OCI-LY7 (cell line): ENCODE results near the gene RNF5. TPM values are rescaled to one million over a fixed set of nuclear protein-coding genes. Genes with fewer than 3 reads are reported as not detected.

Experiments
- BruUV-seq: library from RNA; stranded (reverse); fragments of 400-500 nt; replicated peaks from 2 replicates; lab custom pipeline; 2021; lab: Mats Ljungman, UMichigan
- CTCF ChIA-PET: fragments of 300-600 bp; sonication (Branson Sonifier 250); formaldehyde crosslinking; loops from one replicate; lab custom pipeline; 2022; ENCODE audit warnings: antibody characterized with exemption; ENCODE audit not compliant: unreplicated experiment; lab: Charles Lee
- POLR2A ChIA-PET: fragments of 300-600 bp; sonication (Branson Sonifier 250); formaldehyde crosslinking; loops from one replicate; lab custom pipeline; 2022; ENCODE audit warnings: antibody characterized with exemption; lab: Charles Lee
- DNase-seq: peaks from one replicate; pipeline ENCODE4 v3.0.0-alpha.2; 2015; ENCODE audit warnings: low spot score
- H2AFZ ChIP-seq: fragments of 200-600 bp; sonication (generic), shearing (Covaris generic); 2 replicates; pipeline ENCODE4 v1.6.1; 2014; ENCODE audit warnings: mild to moderate bottlenecking, antibody characterized with exemption, low read length, moderate library complexity
- H3K27ac ChIP-seq: fragments of 200-600 bp; sonication (generic); 2 replicates; pipeline ENCODE4 v1.5.1; 2014; ENCODE audit warnings: mixed run types, low read depth, mild to moderate bottlenecking, moderate library complexity, low read length, inconsistent platforms; ENCODE audit not compliant: poor library complexity, severe bottlenecking
- H3K36me3 ChIP-seq: fragments of 200-600 bp; sonication (generic); 2 replicates; pipeline ENCODE4 v1.6.1; 2014; ENCODE audit warnings: mild to moderate bottlenecking, antibody characterized with exemption, low read length, moderate library complexity, mixed read lengths; ENCODE audit not compliant: insufficient read depth
- H3K4me1 ChIP-seq: fragments of 200-600 bp; sonication (generic); 2 replicates; pipeline ENCODE4 v1.5.1; 2014; ENCODE audit warnings: mild to moderate bottlenecking, low read length; ENCODE audit not compliant: insufficient read depth, poor library complexity, severe bottlenecking
- H3K4me2 ChIP-seq: fragments of 200-600 bp; sonication (generic); 2 replicates; pipeline ENCODE4 v1.6.1; 2014; ENCODE audit warnings: mild to moderate bottlenecking, low read length
- H3K4me3 ChIP-seq: fragments of 200-600 bp; sonication (generic); 2 replicates; pipeline ENCODE4 v1.5.1; 2014; ENCODE audit warnings: mild to moderate bottlenecking, low read depth, low read length; ENCODE audit not compliant: poor library complexity, severe bottlenecking
- H3K79me2 ChIP-seq: fragments of 200-600 bp; sonication (generic); 2 replicates; pipeline ENCODE4 v1.6.1; 2016; ENCODE audit warnings: low read depth, mild to moderate bottlenecking, low read length, moderate library complexity, mixed read lengths; ENCODE audit not compliant: insufficient read depth
- H3K9me2 ChIP-seq: fragments of 200-600 bp; sonication (generic); 2 replicates; pipeline ENCODE4 v1.6.1; 2016; ENCODE audit warnings: mild to moderate bottlenecking, low read length, mixed read lengths; ENCODE audit not compliant: insufficient read depth
- H3K9me3 ChIP-seq: fragments of 200-600 bp; sonication (generic); 2 replicates; pipeline ENCODE4 v1.6.1; 2014; ENCODE audit warnings: mild to moderate bottlenecking, mixed run types, low read length, mixed read lengths
- H4K20me1 ChIP-seq: fragments of 200-600 bp; sonication (generic); 2 replicates; pipeline ENCODE4 v1.6.1; 2014; ENCODE audit warnings: mild to moderate bottlenecking, antibody characterized with exemption, low read length, moderate library complexity, mixed read lengths; ENCODE audit not compliant: insufficient read depth
- EZH2phosphoT487 ChIP-seq: fragments of 200-600 bp; sonication (generic); IDR thresholded peaks from 2 replicates; pipeline ENCODE4 v1.6.1; 2018; ENCODE audit warnings: low read depth, borderline replicate concordance, mild to moderate bottlenecking, mixed run types, antibody characterized with exemption, low read length, moderate library complexity, mixed read lengths
- intact Hi-C: fragments of 100-400 bp; cut with micrococcal nuclease; formaldehyde crosslinking; loops from one replicate; pipeline ENCODE4 v1.10.0; 2022; ENCODE audit not compliant: unreplicated experiment
- total RNA-seq, 2 experiments: library from RNA; depleted of rRNA in 1 of 2; stranded (reverse); fragments of >200 nt in 1 of 2; shearing (Covaris generic) in 1 of 2; gene quantifications; 2 replicates each; pipeline ENCODE4 v1.2.3, GENCODE V29; 2014 to 2022
- TF ChIP-seq, protein P1 (sequence below): fragments of 200-600 bp; sonication (generic); conservative IDR thresholded peaks from 2 replicates; pipeline ENCODE4 v1.5.1; 2014; ENCODE audit warnings: mild to moderate bottlenecking, antibody characterized with exemption, low read length, moderate library complexity, mixed read lengths

Gene RNF5
- total RNA-seq, 2 experiments from 2014 or later: 50.6 to 59.9 TPM

- Histone ChIP-seq H3K36me3 (peaks cover 39% of the 10 kb centered on the region), H3K79me2 (peaks cover 9% of the 10 kb centered on the region; the same call in 1 of the 2 replicates), H2AFZ (no peak overlapping the region), H4K20me1 (no peaks in the 10 kb centered on the region), H3K4me2 (no peak overlapping the region), H3K9me2 (no peaks in the 10 kb centered on the region), H3K4me3 (no peak overlapping the region), H3K4me1 (peaks cover 23% of the 10 kb centered on the region), H3K27ac (no peak overlapping the region), H3K9me3 (no peaks in the 10 kb centered on the region)
- CTCF ChIA-PET: no interaction called here
- TF ChIP-seq, protein P1, sequence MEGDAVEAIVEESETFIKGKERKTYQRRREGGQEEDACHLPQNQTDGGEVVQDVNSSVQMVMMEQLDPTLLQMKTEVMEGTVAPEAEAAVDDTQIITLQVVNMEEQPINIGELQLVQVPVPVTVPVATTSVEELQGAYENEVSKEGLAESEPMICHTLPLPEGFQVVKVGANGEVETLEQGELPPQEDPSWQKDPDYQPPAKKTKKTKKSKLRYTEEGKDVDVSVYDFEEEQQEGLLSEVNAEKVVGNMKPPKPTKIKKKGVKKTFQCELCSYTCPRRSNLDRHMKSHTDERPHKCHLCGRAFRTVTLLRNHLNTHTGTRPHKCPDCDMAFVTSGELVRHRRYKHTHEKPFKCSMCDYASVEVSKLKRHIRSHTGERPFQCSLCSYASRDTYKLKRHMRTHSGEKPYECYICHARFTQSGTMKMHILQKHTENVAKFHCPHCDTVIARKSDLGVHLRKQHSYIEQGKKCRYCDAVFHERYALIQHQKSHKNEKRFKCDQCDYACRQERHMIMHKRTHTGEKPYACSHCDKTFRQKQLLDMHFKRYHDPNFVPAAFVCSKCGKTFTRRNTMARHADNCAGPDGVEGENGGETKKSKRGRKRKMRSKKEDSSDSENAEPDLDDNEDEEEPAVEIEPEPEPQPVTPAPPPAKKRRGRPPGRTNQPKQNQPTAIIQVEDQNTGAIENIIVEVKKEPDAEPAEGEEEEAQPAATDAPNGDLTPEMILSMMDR: no peak
- TF ChIP-seq EZH2phosphoT487: no peak
- intact Hi-C loops: no loop called here
- no peak for DNase-seq
- BruUV-seq: no TSS peak
- POLR2A ChIA-PET: no interaction called here
Measured at GRCh38 chr6:32170294-32170693, 7.9 kb upstream of the RNF5 start.

DNA sequence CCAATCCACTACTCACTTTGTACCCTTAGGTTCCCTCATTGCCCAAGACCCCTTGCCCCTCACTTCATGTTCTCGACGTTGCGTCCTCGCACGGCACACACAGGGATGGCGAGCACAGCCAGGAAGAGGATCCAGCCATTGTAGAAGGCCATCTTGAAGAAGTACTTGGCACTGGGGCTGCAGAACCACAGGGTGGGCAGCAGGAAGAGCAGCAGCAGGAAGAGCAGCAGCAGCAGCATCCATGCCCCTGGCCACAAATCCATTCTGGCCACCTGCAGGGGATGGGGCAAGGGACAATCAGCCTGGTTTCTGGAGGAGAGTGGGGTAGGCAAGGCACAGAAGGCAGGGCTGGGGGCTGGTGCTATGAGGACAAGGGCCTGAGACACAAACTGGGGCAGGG lies 7.0 kb upstream of the RNF5 start:
- POLR2A ChIA-PET: no interaction called here
- Histone ChIP-seq H3K36me3 (peaks cover 39% of the 10 kb centered on the region), H3K4me2 (no peak overlapping the region), H3K4me1 (peaks cover 25% of the 10 kb centered on the region), H3K9me2 (no peaks in the 10 kb centered on the region), H3K79me2 (peaks cover 14% of the 10 kb centered on the region; the same call in 1 of the 2 replicates), H3K27ac (no peak overlapping the region), H4K20me1 (no peaks in the 10 kb centered on the region), H3K4me3 (no peak overlapping the region), H2AFZ (no peak overlapping the region), H3K9me3 (no peaks in the 10 kb centered on the region)
- intact Hi-C loops: no loop called here
- BruUV-seq: no TSS peak
- DNase-seq: no peak
- CTCF ChIA-PET: no interaction called here
- TF ChIP-seq, protein P1: no peak
- no peak for TF ChIP-seq EZH2phosphoT487

- H3K36me3 ChIP-seq: peaks cover 22% of the 10 kb centered on the region
- no peak overlapping the region for H2AFZ ChIP-seq
- H3K9me2 ChIP-seq: no peaks in the 10 kb centered on the region
- H4K20me1 ChIP-seq: no peaks in the 10 kb centered on the region
- POLR2A ChIA-PET: no interaction called here
- CTCF ChIA-PET: no interaction called here
- TF ChIP-seq, protein P1: no peak
- no peak for TF ChIP-seq EZH2phosphoT487
- BruUV-seq: no TSS peak
- no peak overlapping the region for H3K4me3 ChIP-seq
- H3K27ac ChIP-seq: no peak overlapping the region
- H3K4me2 ChIP-seq: peak overlapping the region; percentile 96
- no peak for DNase-seq
- H3K9me3 ChIP-seq: no peaks in the 10 kb centered on the region
- peaks cover 14% of the 10 kb centered on the region; the same call in 1 of the 2 replicates for H3K79me2 ChIP-seq
- intact Hi-C loops: no loop called here
- H3K4me1 ChIP-seq: peaks cover 36% of the 10 kb centered on the region
Measured at GRCh38 chr6:32173051-32173727, 5.0 kb upstream of the RNF5 start.
